Dermis lymphatic vessel endothelial cell (primary cell): ENCODE results near the gene CSN3. TPM values are rescaled to one million over a fixed set of nuclear protein-coding genes. Genes with fewer than 3 reads are reported as not detected.

Source experiments
- total RNA-seq: library from RNA; depleted of rRNA; stranded (reverse); fragments of >200 nt; gene quantifications from 2 replicates; pipeline ENCODE4 v1.2.1, GENCODE V29; 2014

CSN3 gene, protein sequence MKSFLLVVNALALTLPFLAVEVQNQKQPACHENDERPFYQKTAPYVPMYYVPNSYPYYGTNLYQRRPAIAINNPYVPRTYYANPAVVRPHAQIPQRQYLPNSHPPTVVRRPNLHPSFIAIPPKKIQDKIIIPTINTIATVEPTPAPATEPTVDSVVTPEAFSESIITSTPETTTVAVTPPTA
- not detected in 2 replicates for total RNA-seq

DNA sequence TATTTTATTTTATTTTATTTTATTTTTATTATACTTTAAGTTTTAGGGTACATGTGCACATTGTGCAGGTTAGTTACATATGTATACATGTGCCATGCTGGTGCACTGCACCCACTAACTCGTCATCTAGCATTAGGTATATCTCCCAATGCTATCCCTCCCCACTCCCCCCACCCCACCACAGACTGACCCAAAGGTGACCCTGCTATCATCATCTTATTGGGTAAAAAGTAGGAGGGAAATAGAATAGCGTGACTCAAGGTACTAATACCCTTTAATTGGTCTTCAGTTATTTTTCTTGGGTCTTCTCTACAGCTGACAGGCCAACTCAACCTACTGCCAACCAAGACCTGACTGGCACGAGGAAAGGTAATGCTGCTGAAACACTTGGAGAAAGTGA, at the start of gene CSN3:
Gene CSN3 (plus strand): TSS at position 301 of the 400 bp plus-strand sequence. CDS start 2,223 bp downstream, outside the sequence.

DNA sequence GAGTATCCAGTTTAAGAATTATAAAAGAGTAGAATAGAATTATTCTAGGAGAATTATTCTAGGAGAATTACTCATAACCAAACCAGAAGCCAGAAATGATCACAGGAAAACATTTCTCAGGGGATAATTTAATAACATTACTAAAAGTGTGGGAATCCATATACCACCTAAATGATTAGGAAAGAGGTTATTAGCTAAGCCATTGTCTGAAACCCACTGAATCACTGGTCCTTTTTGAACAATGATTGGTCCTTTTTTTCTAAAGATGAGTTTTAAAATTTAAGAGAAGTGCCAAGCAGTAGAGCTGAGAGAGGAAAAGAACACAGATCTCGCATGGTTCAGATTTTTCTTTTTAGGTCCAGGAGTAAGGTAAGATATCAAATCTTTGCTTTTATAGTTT, 47.0 kb upstream of the CSN3 start, which contains the start of gene ODAM:
Gene ODAM (plus strand): TSS at position 301 of the 400 bp plus-strand sequence. CDS start 819 bp downstream, outside the sequence.

DNA sequence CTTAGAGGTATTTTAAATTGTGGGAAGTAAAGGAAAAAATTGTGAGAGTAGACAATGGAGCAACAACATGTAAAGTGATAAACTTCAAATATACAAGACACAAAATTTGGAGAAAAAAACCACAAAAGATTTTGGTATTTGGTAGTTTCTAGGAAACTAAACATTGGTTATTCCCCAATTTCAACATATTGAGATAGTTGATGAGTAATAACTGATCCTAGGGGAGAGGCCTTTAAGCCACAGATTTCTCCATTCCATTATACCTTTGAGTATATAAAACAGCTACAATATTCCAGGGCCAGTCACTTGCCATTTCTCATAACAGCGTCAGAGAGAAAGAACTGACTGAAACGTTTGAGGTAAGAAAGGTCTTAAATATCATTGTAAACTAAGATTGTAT, 16.6 kb upstream of the CSN3 start, which contains the start of gene FDCSP:
Gene FDCSP (plus strand): TSS at position 301 of the 400 bp plus-strand sequence. CDS start 5,071 bp downstream, outside the sequence.

Other genes starting within 250 kb of the CSN3 start
- not detected in 2 replicates for gene STATH, start 246.6 kb upstream of the CSN3 start, total RNA-seq
- not detected in 2 replicates for gene HTN3, start 214.1 kb upstream of the CSN3 start, total RNA-seq
- gene HTN1, start 192.2 kb upstream of the CSN3 start, total RNA-seq: not detected in 2 replicates
- not detected in 2 replicates for gene PRR27, start 88.4 kb upstream of the CSN3 start, total RNA-seq
- gene ODAM, start 46.9 kb upstream of the CSN3 start, total RNA-seq: not detected in 2 replicates
- gene FDCSP, start 16.5 kb upstream of the CSN3 start, total RNA-seq: not detected in 2 replicates
- not detected in 2 replicates for gene CABS1, start 92.4 kb downstream of the CSN3 start, total RNA-seq
- not detected in 2 replicates for gene SMR3A, start 118.2 kb downstream of the CSN3 start, total RNA-seq
- not detected in 2 replicates for gene SMR3B, start 140.5 kb downstream of the CSN3 start, total RNA-seq
- gene OPRPN, start 155.3 kb downstream of the CSN3 start, total RNA-seq: not detected in 2 replicates
- not detected in 2 replicates for gene MUC7, start 229.6 kb downstream of the CSN3 start, total RNA-seq